SKM-1 treated with dmso at 0.1 percent for 144 hours (cell line): ENCODE results near the gene NTN1.

Experiments used
- DNase-seq: peaks from one replicate; lab custom pipeline; 2025; ENCODE audit not compliant: unreplicated experiment; lab: John Stamatoyannopoulos, UW

NTN1 gene

DNA sequence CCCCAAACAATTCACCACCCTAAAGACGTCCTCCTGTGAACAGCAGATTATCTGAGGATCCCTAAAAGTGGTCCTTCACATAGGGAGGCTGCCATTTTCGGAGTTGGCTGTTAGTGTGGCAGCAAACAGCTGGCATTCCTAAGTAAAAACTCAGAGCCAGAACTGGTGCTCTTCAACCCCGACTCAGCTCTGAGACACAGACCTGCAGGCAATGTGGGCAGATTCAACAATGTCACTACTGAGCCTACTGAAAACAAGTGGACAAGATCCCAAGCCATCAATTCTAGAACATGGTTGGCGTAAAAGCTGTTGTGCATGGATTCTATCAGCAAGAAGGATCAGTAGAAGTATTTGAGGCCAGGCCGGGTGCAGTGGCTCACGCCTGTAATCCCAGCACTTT, 247.2 kb downstream of the NTN1 start:
- no peak for DNase-seq

DNA sequence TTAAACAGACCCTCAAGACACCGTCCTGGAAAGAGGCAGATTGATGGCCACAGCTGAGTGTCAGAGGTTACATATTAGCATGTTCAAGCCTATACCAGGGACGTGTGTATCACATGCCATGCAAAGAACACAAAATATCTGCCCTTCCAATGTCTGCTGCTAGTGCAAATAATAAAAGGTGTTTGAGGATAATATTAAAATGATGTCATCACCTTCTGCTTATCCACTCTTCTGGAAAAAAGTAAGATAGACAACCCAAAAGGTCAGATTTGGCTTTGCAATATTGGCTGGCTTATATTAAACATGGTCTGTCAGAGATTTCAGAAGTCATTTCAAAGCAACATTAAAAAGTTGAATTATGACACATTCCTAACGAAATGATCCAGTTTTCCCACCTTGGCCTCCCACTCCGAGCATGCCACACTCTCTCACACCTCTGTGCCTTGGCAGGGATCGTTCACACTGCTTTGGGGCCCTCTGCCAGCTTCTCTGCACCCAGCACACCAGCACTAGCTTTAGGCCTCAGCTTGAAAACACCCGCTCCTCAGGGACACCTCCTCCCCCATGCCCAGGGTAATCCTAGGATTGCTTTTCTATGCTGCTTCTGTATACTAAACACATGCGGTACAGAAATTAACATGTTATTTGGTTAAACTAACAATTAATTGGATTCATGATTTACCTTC, 248.2 kb downstream of the NTN1 start:
- no peak for DNase-seq

DNA sequence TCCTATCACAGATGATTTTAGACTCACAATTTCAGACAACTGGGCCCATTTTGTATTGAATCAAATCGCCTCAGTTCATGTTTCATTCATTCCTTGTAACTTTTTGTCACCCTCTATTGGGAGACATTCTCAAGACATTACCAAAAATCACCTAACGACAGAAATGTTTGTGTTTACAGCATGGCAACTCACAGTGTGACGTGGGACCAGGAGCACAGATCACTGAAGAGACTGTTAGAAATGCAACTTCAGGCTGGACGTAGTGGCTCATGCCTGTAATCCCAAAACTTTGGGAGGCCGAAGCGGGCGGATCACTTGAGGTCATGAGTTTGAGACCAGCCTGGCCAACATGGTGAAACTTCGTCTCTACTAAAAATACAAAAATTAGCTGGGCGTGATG, 249.6 kb downstream of the NTN1 start:
- no peak for DNase-seq

DNA sequence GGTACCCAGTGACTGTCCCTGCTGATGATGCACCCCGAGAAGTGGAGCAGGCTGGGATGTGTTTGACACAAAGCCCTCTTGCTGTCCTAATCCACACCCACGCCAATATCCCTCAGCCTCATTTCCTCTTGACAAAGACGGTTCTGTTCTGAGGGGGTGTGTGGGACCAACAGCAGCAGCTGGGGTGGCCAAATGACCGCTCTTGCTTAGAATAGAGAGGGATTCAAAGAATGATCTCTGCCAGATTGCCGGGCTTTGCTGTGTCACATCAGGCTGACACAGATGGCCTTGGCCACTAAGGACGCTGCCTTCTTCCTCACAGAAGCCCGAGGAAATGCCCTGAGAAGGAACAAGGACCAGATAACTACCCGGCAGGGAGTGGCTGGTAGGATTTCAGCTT, 250.7 kb downstream of the NTN1 start:
- DNase-seq: no peak

DNA sequence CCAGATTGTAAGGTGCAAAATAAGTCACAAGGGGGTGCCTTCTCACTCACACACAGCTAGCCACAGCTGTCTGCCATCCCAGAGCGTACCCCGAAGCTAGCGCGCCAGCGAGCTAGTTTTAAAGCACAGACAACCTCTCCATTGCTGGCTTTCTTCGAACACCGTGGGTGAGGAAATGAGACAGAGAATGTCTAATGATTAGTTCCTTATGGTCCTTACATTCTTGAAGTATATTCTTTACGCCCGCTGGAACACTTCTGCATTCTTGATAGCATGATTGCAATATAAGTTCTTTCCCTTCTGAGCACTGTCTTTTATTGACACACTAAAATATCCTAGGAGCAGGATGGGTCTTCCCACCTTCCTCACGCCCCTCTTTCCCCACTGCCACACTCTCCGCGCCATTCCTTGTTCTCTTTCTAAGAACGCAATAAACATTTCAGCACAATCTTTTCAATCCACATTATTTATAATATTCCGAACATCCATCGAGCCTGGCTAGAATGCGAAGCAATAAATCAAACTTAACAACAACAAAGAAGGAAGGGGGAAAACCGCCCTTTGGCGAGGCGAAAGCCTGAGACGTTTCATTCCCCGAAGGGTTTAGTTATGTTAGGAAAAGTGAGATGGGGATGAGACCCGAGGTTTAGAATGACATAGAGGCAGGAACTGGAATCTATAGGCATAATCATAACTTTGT, 251.3 kb downstream of the NTN1 start:
- DNase-seq: no peak

DNA sequence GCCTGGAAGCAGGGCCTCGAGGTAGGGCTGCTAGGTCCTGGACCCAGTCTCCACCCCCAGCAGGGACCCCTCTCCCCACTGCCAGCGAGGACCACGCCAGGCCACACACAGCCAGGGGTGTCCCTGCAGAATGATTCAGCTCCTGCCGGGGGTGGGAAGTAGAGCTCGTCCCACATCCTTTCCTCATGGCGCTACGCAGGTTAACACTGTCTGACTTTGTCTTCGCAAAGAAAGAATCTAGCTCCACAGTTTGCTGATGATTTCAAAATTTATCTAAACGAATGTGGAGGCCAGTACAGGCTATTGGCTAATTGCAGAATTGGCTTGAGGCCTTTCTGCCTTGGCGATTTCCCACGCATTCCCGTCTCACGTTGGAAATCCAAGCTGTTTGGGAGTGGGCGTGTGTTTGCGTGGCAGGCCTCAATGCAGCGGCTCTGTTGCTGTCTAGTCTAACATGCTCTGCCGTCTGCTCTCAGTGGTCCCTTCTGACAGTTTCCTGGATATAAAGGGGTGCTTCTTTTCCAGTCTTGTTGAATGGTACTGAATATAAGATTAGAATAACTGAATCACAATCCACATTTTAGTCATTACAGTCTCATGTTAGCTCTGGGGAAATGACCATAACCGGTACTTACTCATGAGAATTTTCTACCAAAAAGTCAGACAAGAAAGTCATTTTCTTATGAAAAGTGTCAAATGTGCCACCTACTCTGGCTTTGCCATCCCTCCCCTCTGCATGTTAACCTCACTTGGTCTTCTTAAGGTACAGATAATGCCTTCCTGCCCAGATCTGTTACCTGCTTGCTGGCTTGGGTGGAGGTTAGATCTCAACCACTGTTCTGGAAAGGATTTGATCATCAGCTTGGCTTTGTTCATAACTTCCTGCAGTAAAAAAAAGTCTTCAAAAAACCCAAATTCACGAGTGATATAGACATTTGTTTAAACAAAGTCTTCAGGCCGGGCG, 252.4 kb downstream of the NTN1 start:
- no peak for DNase-seq

DNA sequence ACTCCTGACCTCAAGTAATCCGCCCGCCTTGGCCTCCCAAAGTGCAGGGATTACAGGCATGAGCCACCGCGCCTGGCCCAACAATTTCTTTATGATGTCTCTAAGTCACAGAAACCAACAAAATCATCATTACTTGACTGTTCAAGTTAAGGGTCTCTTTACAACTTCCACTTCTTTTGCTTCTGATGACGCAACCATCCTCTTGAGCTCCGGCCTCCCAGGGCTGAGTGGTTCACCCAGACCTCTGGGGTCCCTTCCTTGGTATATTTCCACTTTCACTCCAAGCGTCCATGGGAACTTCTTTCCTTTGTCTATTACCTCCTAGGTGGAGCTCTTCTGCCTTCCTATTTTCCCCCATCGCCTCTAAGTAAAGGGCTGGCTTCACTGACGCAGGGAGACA, 253.7 kb downstream of the NTN1 start:
- no peak for DNase-seq

DNA sequence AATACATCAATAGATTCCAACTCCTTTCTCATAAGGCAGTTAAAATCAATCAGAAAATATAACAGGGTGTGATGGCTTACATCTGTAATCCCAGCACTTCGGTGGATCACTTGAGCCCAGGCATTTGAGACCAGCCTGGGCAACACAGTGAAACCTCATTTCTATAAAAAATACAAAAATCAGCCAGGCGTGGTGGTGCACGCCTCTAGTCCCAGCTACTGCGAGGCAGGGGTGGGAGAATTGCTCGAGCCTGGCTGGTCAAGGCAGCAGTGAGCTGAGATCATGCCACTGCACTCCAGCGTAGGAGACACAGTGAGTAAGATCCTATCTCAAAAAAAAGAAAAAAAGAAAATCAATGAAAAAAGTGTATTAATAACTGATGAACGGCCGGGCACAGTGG, 258.6 kb downstream of the NTN1 start:
- no peak for DNase-seq

DNA sequence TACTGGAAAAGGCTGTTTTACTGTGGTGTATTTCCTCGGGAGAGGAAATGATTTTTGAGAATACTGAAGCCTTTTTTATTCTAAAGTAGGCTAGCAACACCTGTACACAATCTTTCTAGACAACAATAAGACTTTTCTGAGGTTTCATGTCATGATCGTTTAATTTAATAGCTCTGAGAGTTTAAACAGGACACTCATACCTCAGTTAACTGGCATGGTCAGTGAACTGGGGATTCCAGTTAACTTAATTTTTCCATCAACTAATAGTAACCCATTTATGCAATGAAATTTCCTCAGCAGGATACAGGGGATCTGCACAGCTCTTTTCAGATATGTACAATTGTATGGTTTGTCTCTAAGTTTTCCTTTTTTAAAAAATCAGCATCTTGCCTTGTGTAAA, 262.6 kb downstream of the NTN1 start:
- DNase-seq: no peak

DNA sequence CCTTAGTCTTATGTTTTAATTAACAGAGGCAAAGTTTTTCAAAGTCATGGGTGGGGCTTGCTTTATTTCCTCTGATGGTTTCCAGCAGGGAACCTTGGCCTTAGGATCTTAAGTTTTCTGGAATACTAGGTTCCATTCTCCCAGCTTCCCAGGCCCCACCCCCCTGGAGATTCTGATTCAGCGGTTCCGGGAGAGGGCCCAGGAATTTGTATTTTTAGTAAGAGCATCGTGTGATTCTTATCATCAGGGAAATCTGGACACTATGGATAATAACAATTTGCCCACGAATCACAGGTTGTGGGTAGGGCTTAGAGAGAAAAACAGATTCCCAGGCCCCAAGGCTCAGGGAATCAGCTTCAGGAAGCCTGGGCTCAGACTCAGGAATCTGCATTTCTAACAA, 263.6 kb downstream of the NTN1 start:
- DNase-seq: no peak

DNA sequence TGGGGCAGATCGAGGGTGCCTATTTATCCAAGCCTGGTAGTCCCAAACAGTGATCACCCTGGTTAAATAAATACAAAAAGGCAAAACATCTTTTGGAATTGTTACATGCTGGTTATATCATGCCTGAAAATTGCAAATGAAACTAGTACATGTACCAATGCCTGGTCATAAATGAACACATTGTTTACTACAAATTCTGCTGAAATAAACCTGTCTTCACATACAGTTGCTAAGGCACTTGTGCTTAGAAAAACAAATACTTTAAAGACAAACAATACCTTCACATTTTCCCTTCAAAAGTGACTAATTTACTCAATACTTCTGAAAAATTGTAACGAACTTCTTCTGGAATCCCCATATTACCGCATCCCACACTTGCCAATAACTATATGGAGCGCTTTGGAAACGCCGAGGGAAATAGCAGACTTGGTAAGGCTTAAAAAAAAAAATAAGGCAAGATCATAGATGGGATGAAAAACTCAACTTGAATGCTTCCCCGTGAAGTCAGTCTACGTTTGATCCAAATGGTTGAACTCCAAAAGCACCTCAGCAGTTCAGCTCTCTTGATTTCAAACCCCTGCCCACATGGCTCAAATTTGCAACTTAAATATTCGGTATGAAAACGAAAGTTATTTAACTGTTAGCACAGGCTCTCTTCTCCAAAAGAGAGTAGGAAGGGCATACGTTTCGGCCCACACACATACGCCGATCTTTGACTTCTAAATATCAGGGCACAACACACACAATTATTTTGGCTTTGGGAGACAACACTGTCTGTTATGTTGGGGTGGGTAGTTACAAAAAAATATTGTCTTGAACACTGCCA, 264.5 kb downstream of the NTN1 start:
- DNase-seq: no peak

DNA sequence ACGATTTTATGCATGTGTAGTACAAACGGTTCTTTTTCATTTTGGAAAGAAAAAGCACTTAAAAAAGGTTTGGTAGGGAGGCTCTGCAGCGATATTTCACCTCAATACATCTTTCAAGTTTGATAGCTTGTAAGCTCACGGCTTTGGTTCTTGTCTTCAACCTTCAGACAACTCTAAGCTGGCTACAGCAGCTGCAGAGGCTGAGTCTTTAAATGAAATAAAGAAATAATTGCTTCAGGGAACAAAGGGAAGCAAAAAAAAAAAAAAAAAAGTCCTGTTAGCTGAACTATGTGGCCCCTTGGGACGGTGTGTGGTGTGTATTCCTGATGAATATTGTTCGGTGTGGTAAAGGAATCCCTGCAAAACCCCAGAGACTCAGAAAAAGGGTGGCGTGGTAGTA, 265.1 kb downstream of the NTN1 start:
- DNase-seq: no peak

DNA sequence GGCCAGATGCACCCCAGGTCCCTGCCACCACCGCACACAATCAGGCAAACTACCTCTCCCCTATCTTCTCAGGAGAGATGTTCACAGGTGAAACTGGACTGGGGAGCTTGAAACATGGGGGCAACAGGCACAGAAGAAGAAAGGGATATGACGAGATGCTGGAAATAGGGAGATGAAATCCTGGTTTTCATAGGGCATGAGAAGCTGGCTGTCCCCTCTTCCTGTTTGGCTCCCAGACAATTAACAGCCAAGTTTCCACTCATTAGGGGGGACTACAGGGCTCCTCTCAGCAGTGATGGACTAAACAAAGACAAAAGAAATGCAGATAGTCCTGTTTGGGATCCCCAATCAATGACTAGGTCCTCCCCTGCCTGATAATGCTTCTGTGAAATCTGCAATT, 266.0 kb downstream of the NTN1 start:
- no peak for DNase-seq

DNA sequence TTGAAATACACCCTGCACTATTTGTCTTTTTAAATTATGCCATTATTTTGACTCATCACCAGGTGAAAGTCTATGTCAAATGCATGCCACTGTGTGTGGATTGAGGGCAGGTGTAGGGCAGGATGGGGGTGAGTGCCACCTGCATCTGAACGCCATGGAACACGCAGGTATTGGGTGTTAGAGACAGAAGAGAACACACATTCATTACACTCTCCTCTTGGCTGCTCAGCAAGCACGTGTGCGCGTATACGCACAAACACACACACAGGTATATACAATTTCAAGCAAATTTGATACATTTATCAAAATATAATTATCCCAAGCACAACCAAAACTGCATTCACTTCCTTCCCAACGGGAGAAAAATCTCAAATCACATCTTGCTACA, 268.9 kb downstream of the NTN1 start:
- DNase-seq: no peak

DNA sequence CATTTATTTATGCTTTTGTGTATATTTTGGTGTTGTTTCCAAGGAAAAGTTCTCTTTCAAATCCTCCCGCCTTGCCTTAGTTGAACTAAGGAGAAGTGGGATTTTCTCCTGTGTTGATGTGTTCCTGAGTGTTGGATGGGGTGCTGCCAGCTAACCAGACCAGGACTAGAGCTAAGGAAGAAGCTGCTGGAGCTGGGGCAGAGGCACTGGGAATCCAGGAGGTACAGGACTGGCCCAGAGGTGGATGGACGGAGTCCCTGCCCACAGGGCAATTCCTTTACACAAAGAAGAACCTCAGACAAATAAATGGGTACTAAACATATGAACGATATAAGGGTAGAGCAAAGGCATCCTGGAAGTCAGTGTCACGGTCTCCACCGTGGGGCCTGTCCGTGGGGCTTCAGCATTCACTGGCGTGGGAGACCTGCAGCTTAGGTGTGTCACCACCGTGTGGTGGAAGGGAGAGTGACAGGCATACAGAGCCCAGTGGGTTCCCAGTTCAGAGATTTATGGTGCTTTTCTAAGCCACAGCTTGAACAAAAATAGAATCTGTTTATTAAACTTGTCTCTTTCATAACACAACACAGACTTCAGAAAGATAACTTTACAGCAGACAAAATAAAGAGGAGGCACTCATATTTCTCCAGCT, 270.7 kb downstream of the NTN1 start:
- DNase-seq: no peak

DNA sequence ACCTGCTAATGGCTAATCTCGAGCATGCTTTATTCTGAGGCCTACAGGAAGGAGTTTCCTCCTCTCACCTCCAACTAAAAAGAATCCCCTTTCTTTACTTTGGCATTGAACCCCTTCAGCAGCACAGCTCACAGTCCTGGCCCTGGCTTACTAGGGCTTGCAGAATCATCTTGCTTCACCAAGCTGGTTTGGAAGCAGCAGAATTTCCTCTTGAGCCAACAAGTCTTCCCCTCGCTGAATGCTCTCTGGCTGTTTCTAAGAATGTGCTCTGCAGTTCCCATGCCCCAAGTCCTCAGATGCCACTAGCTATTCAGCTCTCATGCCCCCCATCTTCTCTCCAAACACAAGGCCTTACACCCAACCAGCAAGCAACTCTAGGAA, 271.2 kb downstream of the NTN1 start:
- DNase-seq: no peak
